Choroid plexus epithelial cell (primary cell): ENCODE measurements around the gene MT3.

Experiments used
- DNase-seq: peaks from one replicate; pipeline ENCODE4 v3.0.0-alpha.2; 2010; ENCODE audit warnings: low read depth
- H3K4me3 ChIP-seq: 2 replicates; pipeline ENCODE4 v1.5.1; 2011; ENCODE audit warnings: low read depth, mild to moderate bottlenecking, control low read depth, low read length, moderate library complexity
- CTCF ChIP-seq: conservative IDR thresholded peaks from 2 replicates; pipeline ENCODE4 v1.5.1; 2011; ENCODE audit warnings: low read depth, mild to moderate bottlenecking, control low read depth, inconsistent platforms, low read length, moderate library complexity

Gene MT3

GRCh38 chr16:56635441-56635967 is 46.2 kb downstream of the MT3 start:
- TF ChIP-seq CTCF, result no peak
- DNase-seq, result no peak
- H3K4me3 ChIP-seq, result peak overlapping the region; percentile 45

GRCh38 chr16:56636616-56637413 is 47.5 kb downstream of the MT3 start:
- H3K4me3 ChIP-seq, result no peak overlapping the region
- TF ChIP-seq CTCF, result no peak
- no peak for DNase-seq

- peak within 1 kb of the TSS; percentile 62 for H3K4me3 ChIP-seq
- TF ChIP-seq CTCF, result no peak
- DNase-seq, result peak; percentile 62
These were observed 48.8 kb downstream of the MT3 start, which contains the start of gene MT1A for GRCh38 chr16:56637814-56638750. Gene MT1A, plus strand, starts transcription at chr16:56638666. Its CDS starts 73 bp downstream, at chr16:56638739.

GRCh38 chr16:56639045-56639444 is 49.7 kb downstream of the MT3 start:
- no peak overlapping the region for H3K4me3 ChIP-seq
- no peak for TF ChIP-seq CTCF
- DNase-seq, result no peak

GRCh38 chr16:56640076-56640475 is 50.7 kb downstream of the MT3 start:
- DNase-seq, result no peak
- no peak for TF ChIP-seq CTCF
- no peak overlapping the region for H3K4me3 ChIP-seq
